HepG2 (cell line): ENCODE measurements around the gene POC1B. TPM values are rescaled to one million over a fixed set of nuclear protein-coding genes. Genes with fewer than 3 reads are reported as not detected.

Experiments
- ARHGAP35 ChIP-seq: sonication (generic); formaldehyde crosslinking; IDR thresholded peaks from 2 replicates; pipeline ENCODE4 v1.9.0; 2022; ENCODE audit warnings: mild to moderate bottlenecking, inconsistent platforms, moderate library complexity, missing genetic modification reagents, borderline replicate concordance
- CHD2 ChIP-seq: IDR thresholded peaks from 2 replicates; pipeline ENCODE4 v1.6.1; 2011; ENCODE audit warnings: low read depth, low read length, improper control_type of control experiment
- IKZF1 ChIP-seq: fragments of 450-650 bp; IDR thresholded peaks from 2 replicates; pipeline ENCODE4 v1.7.1; 2016
- ISL2 ChIP-seq: sonication (generic); formaldehyde crosslinking; IDR thresholded peaks from 2 replicates; pipeline ENCODE4 v1.5.0; 2020; ENCODE audit warnings: missing genetic modification reagents
- MBNL3 ChIP-seq: fragments of 250-450 bp; sonication (Bioruptor Pico); conservative IDR thresholded peaks from 2 replicates; pipeline ENCODE4 v1.8.0; 2022; ENCODE audit warnings: mild to moderate bottlenecking, inconsistent platforms
- ONECUT2 ChIP-seq: sonication (generic); formaldehyde crosslinking; IDR thresholded peaks from 2 replicates; pipeline ENCODE4 v1.4.0; 2020; ENCODE audit warnings: missing genetic modification reagents
- PAF1 ChIP-seq: IDR thresholded peaks from 2 replicates; pipeline ENCODE4 v1.6.1; 2016; ENCODE audit warnings: missing genetic modification reagents, missing compliant biosample characterization
- RBFOX2 ChIP-seq: fragments of 200-400 bp; formaldehyde crosslinking; IDR thresholded peaks from 2 replicates; pipeline ENCODE4 v1.6.1; 2017; ENCODE audit warnings: low read depth, mild to moderate bottlenecking, low read length
- SOX13 ChIP-seq, 3 experiments: fragments of 450-650 bp in 1 of 3; sonication (generic) in 1 of 3; formaldehyde crosslinking in 1 of 3; IDR thresholded peaks in 2 of 3; conservative IDR thresholded peaks in 1 of 3; 2 replicates each; pipeline versions ENCODE4 v1.5.0 to v1.6.1; 2016 to 2020; ENCODE audit warnings: antibody characterized with exemption in 1 of 3, mild to moderate bottlenecking in 1 of 3, missing compliant biosample characterization in 1 of 3, missing genetic modification reagents in 1 of 3, moderate library complexity in 1 of 3
- SP1 ChIP-seq, 2 experiments: fragments of 450-650 bp in 1 of 2; sonication (generic) in 1 of 2; formaldehyde crosslinking in 1 of 2; IDR thresholded peaks; 2 replicates each; pipeline versions ENCODE4 v1.4.0 to v1.6.1; 2016 to 2020; ENCODE audit warnings: missing genetic modification reagents in 1 of 2
- ZNF326 ChIP-seq: sonication (generic); formaldehyde crosslinking; IDR thresholded peaks from 2 replicates; pipeline ENCODE4 v1.4.0; 2020; ENCODE audit warnings: missing genetic modification reagents, borderline replicate concordance
- ZNF460 ChIP-seq: sonication (generic); formaldehyde crosslinking; IDR thresholded peaks from 2 replicates; pipeline ENCODE4 v1.5.1; 2020; ENCODE audit warnings: missing genetic modification reagents, mild to moderate bottlenecking, borderline replicate concordance
- ZNF557 ChIP-seq: sonication (generic); formaldehyde crosslinking; IDR thresholded peaks from 2 replicates; pipeline ENCODE4 v1.4.0; 2020; ENCODE audit warnings: missing genetic modification reagents
- ZNF724P ChIP-seq: sonication (generic); formaldehyde crosslinking; IDR thresholded peaks from 2 replicates; pipeline ENCODE4 v1.8.0; 2022; ENCODE audit warnings: missing genetic modification reagents, borderline replicate concordance
- polyA plus RNA-seq, 8 experiments: library from polyadenylated mRNA; depleted of rRNA in 3 of 8; stranded (reverse) in 7 of 8; unstranded in 1 of 8; fragments of >200 nt; fragmentation: Illumina TruSeq in 4 of 8; extraction: Trizol in 4 of 8; gene quantifications; 2 replicates each; pipeline versions ENCODE4 v1.2.1 to v1.2.3, GENCODE V29; 2011 to 2016; ENCODE audit warnings: low read depth in 4 of 8, missing spikeins in 1 of 8, mixed read lengths in 1 of 8; ENCODE audit not compliant: insufficient read depth in 1 of 8
- total RNA-seq, 5 experiments: library from RNA; depleted of rRNA; stranded (reverse); fragments of >200 nt; fragmentation: Illumina TruSeq; extraction: Trizol; gene quantifications; 2 replicates each; pipeline ENCODE4 v1.2.3, GENCODE V29; 2016; ENCODE audit warnings: low read depth in 1 of 5
- TF ChIP-seq, protein P1 (sequence below), 2 experiments: fragments of 450-650 bp in 1 of 2; sonication (generic) in 1 of 2; formaldehyde crosslinking; IDR thresholded peaks; 2 replicates each; pipeline versions ENCODE4 v1.5.0 to v1.8.0; 2020 to 2022; ENCODE audit warnings: mild to moderate bottlenecking in 1 of 2, missing genetic modification reagents in 1 of 2
- TF ChIP-seq, protein P2 (sequence below): sonication (generic); formaldehyde crosslinking; IDR thresholded peaks from 2 replicates; pipeline ENCODE4 v1.9.0; 2021; ENCODE audit warnings: missing genetic modification reagents, borderline replicate concordance
- TF ChIP-seq, protein P3 (sequence below): IDR thresholded peaks from 2 replicates; pipeline ENCODE4 v1.6.1; 2016; ENCODE audit warnings: low read depth, borderline replicate concordance
- TF ChIP-seq, protein P4 (sequence below): sonication (generic); formaldehyde crosslinking; IDR thresholded peaks from 2 replicates; pipeline ENCODE4 v1.8.1; 2022; ENCODE audit warnings: mild to moderate bottlenecking, missing genetic modification reagents
- TF ChIP-seq, protein P5 (sequence below): sonication (generic); formaldehyde crosslinking; IDR thresholded peaks from 2 replicates; pipeline ENCODE4 v1.4.0; 2020; ENCODE audit warnings: missing genetic modification reagents
- TF ChIP-seq, protein P6 (sequence below): sonication (generic); formaldehyde crosslinking; IDR thresholded peaks from 2 replicates; pipeline ENCODE4 v1.5.1; 2020; ENCODE audit warnings: missing genetic modification reagents, mild to moderate bottlenecking, borderline replicate concordance
- TF ChIP-seq, protein P7 (sequence below): IDR thresholded peaks from 2 replicates; pipeline ENCODE4 v1.6.1; 2012; ENCODE audit warnings: low read depth, low read length, improper control_type of control experiment

The POC1B gene
- total and polyA plus RNA-seq, 2 of the 13 experiments (the other 11 are each of a cell fraction or from before 2014, with no cell fraction given) = 9.3 to 11.0 TPM

DNA sequence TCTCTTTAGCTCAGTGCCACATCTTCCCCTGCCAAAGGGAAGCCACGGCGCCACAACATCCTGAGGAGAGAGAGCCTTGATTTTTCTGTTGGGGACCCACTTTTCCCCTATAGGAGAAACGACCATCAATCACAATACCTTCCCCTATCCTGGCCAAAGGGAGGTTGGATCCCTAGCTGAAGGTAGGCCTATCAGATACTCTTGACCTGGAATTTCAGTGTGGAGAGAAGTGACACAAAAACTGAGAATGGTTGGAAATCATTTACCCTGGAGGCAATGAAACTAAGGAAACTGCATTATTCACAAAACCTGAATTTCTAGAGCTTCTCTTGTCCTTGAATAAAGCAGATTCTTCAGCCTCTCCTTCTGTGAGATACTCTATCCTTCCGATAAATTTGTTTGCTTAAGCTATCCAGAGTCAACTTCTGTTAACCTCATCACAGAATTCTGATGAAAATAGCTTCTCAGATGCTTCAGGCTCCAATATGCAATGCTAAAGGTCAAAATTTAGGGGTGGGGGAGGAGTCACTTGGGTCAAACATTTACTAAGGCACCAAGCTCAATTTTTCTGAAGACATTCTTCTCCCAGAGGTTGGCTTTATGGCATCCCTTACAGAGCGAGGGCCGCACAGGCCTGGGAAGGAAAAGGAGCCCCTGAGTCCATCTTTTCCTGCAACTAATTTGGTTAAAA, 146.6 kb downstream of the POC1B start (continued):
- TF ChIP-seq, protein P1, sequence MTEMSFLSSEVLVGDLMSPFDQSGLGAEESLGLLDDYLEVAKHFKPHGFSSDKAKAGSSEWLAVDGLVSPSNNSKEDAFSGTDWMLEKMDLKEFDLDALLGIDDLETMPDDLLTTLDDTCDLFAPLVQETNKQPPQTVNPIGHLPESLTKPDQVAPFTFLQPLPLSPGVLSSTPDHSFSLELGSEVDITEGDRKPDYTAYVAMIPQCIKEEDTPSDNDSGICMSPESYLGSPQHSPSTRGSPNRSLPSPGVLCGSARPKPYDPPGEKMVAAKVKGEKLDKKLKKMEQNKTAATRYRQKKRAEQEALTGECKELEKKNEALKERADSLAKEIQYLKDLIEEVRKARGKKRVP (CRISPR knock-in tag; IDR thresholded peaks at IDR 0.05) = peak in 1 of 2 experiments; percentile 71; a peak in 2 of 4 replicates
- TF ChIP-seq ZNF557 (CRISPR knock-in tag) = no peak; the same call in 1 of the 2 replicates
- TF ChIP-seq ARHGAP35 (CRISPR knock-in tag) = no peak
- TF ChIP-seq ZNF326 (CRISPR knock-in tag) = no peak
- no peak; the same call in 1 of the 2 replicates for TF ChIP-seq RBFOX2
- TF ChIP-seq, protein P2, sequence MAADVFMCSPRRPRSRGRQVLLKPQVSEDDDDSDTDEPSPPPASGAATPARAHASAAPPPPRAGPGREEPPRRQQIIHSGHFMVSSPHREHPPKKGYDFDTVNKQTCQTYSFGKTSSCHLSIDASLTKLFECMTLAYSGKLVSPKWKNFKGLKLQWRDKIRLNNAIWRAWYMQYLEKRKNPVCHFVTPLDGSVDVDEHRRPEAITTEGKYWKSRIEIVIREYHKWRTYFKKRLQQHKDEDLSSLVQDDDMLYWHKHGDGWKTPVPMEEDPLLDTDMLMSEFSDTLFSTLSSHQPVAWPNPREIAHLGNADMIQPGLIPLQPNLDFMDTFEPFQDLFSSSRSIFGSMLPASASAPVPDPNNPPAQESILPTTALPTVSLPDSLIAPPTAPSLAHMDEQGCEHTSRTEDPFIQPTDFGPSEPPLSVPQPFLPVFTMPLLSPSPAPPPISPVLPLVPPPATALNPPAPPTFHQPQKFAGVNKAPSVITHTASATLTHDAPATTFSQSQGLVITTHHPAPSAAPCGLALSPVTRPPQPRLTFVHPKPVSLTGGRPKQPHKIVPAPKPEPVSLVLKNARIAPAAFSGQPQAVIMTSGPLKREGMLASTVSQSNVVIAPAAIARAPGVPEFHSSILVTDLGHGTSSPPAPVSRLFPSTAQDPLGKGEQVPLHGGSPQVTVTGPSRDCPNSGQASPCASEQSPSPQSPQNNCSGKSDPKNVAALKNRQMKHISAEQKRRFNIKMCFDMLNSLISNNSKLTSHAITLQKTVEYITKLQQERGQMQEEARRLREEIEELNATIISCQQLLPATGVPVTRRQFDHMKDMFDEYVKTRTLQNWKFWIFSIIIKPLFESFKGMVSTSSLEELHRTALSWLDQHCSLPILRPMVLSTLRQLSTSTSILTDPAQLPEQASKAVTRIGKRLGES (CRISPR knock-in tag) = no peak
- TF ChIP-seq, protein P3, sequence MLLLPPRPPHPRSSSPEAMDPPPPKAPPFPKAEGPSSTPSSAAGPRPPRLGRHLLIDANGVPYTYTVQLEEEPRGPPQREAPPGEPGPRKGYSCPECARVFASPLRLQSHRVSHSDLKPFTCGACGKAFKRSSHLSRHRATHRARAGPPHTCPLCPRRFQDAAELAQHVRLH (CRISPR knock-in tag) = no peak
- no peak for TF ChIP-seq CHD2
- no peak for TF ChIP-seq IKZF1
- TF ChIP-seq ONECUT2 (CRISPR knock-in tag) = no peak
- TF ChIP-seq, protein P4, sequence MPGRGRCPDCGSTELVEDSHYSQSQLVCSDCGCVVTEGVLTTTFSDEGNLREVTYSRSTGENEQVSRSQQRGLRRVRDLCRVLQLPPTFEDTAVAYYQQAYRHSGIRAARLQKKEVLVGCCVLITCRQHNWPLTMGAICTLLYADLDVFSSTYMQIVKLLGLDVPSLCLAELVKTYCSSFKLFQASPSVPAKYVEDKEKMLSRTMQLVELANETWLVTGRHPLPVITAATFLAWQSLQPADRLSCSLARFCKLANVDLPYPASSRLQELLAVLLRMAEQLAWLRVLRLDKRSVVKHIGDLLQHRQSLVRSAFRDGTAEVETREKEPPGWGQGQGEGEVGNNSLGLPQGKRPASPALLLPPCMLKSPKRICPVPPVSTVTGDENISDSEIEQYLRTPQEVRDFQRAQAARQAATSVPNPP (CRISPR knock-in tag) = no peak
- no peak for TF ChIP-seq ZNF460 (CRISPR knock-in tag)
- TF ChIP-seq MBNL3 (CRISPR knock-in tag) = no peak
- TF ChIP-seq, protein P5, sequence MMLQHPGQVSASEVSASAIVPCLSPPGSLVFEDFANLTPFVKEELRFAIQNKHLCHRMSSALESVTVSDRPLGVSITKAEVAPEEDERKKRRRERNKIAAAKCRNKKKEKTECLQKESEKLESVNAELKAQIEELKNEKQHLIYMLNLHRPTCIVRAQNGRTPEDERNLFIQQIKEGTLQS (CRISPR knock-in tag) = no peak
- peak; percentile 77 for TF ChIP-seq ISL2 (CRISPR knock-in tag)
- no peak for TF ChIP-seq PAF1 (CRISPR knock-in tag)
- no peak for TF ChIP-seq ZNF724P
- TF ChIP-seq, protein P6, sequence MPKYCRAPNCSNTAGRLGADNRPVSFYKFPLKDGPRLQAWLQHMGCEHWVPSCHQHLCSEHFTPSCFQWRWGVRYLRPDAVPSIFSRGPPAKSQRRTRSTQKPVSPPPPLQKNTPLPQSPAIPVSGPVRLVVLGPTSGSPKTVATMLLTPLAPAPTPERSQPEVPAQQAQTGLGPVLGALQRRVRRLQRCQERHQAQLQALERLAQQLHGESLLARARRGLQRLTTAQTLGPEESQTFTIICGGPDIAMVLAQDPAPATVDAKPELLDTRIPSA (CRISPR knock-in tag) = no peak
- no peak for TF ChIP-seq SP1 (IDR thresholded peaks at IDR 0.05)
- no peak for TF ChIP-seq SP1 (CRISPR knock-in tag; IDR thresholded peaks at IDR 0.05)
- TF ChIP-seq SOX13 (IDR thresholded peaks at IDR 0.05) = no peak
- peak in 1 of 2 experiments; percentile 38; a peak in 1 of 4 replicates for TF ChIP-seq SOX13 (CRISPR knock-in tag; conservative IDR thresholded peaks at IDR 0.05 in 1 of 2, IDR thresholded peaks at IDR 0.05 in 1 of 2)
- TF ChIP-seq, protein P7, sequence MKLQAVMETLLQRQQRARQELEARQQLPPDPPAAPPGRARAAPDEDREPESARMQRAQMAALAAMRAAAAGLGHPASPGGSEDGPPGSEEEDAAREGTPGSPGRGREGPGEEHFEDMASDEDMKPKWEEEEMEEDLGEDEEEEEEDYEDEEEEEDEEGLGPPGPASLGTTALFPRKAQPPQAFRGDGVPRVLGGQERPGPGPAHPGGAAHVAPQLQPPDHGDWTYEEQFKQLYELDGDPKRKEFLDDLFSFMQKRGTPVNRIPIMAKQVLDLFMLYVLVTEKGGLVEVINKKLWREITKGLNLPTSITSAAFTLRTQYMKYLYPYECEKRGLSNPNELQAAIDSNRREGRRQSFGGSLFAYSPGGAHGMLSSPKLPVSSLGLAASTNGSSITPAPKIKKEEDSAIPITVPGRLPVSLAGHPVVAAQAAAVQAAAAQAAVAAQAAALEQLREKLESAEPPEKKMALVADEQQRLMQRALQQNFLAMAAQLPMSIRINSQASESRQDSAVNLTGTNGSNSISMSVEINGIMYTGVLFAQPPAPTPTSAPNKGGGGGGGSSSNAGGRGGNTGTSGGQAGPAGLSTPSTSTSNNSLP = peak; percentile 62
